ENCODE results near the gene KLHL41.
"Not testable (repeated sequence)": the region's sequence is repeated elsewhere in the genome, so short reads cannot be mapped to it uniquely, and the experiment has no call there.

Gene KLHL41

DNA sequence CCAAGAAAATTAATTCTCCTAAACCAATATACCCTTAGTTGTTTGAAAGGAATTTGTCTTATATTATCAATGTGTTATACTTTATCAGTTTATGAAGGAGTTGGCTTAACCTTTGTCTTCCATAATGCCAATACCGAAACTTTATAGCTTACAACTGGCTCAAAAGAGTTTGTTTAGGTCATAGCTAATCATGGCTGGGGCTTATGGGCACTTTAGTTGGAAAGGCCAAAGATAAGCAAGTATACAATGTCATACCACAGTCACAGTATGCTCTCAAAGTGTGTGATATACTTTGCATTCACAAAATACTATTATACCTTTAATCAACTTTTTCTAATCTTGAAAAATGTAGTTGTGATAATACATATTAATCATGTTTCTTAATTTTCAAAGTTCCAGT, 2.3 kb downstream of the KLHL41 start:
- no peak for DNase-seq

DNA sequence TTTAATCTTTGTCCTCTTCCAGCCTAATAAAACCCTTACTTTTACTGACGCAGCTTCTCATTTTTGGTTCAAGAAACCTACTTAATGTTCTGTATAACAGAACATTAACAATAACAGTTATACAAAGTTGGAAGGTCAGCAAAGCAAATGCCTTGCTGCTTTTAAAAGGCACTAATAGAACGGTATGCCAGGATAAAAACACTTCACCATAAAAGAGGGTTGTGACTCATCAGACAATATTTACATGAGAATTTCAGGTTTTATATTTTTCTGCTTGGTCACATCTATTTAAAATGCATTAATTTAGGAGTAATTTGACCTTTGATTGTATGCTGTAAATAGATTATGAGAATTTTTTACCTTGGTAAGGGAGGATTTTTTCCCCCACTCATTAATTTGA, 3.0 kb downstream of the KLHL41 start:
- no peak for DNase-seq

DNA sequence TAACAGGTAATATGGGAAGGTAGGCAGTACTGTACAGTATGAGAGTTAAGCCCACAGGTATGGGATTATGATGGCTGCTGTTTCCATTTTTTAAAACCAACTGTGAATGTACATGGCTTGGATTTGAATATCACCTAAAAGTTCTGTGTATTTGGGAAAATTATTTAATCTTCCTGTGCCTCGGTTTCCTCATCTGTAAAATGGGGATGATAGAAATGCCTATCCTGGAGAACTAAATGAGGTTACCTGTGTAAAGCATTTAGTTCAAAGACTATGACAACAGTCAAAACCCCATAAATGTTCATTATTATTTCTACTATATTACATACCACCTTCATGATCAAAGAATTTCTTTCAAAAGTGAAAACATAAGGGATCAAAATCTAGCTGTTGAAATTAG, 3.6 kb downstream of the KLHL41 start:
- DNase-seq, result no peak

DNA sequence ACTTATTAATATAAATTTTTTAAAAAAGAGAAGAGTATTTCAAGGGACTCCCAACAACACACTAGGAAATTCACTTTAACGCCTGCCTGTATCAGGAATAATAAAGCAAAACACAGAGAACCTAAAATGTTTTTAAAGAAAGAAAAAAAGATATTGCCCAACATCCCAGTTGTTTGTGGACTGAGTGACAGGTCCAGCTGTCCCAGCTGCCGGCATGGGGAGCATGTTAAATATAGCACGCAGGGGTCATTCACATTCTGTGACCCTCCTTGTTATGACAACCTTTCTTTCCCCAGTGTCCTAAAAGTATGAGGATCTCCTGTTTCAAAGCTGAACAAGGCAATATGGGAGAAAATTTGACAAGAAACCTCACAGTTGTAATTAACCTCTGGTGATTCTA, 4.4 kb downstream of the KLHL41 start:
- DNase-seq, result no peak

DNA sequence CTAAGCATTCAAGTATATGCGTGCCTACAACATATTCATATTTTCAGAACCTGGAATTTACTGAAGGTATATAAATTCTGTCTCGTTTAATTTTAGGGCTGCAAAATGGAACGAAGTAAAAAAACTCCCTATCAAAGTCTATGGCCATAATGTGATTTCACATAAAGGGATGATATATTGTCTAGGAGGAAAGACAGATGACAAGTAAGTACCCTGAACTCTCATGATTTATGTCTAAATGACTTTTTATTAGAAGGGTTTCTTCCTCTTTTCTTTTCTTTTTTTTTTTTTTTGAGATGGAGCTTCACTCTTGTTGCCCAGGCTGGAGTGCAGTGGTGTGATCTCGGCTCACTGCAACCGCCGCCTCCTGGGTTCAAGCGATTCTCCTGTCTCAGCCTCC, 5.3 kb downstream of the KLHL41 start:
- not testable (repeated sequence) for DNase-seq

DNA sequence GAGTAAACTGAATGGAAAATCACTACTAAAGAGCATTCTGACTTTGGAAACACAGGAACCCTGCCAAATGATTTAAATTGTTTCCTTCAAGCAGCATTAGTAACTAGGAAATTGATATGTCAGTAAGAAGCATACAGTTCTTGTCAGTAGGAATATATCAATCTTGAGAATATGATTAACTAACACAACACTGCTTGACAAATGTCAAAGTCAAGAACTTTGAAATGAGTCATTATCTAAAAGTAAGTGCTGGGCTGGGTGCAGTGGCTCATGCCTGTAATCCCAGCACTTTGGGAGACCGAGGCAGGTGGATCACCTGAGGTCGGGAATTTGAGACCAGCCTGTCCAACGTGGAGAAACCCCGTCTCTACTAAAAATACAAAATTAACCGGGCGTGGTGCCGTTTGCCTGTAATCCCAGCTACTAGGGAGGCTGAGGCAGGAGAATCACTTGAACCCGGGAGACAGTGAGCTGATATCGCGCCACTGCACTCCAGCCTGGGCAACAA, 7.0 kb downstream of the KLHL41 start:
- DNase-seq, result not testable (repeated sequence)

DNA sequence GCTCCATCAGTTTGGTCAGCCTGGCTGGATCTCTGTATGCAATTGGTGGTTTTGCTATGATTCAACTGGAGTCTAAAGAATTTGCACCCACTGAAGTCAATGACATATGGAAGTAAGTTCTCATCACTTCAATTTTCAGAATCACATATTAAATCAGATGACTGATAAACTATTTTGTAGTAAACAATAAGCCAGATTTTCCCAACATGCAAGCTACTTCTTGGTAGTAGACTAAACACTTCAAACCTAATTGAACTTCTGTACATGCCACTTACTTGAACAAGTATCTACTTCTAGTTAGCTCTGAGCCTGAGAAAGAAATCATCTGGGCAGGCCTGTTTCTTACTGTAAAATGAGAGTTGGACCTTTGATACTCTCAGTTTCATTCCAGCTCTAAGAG, 11.4 kb downstream of the KLHL41 start:
- no peak for DNase-seq

DNA sequence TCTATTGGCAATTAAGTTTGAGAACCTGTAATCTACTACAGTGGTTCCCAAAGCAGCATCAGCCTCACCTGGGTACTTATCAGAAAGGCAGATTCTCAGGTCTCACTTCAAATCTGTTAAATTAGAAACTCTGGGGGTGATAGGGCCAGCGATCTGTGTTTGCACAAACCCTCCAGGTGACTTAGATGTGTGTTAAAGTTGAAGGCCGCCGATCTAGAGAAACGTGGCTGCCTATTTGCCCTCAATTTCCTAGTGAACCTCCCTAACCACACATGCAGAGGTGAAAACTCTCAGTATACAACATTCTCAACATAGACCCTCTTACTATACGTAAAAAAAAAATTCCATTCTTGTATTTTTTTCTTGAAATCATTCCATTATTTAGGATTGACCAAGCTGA, 14.2 kb downstream of the KLHL41 start:
- no peak for DNase-seq

DNA sequence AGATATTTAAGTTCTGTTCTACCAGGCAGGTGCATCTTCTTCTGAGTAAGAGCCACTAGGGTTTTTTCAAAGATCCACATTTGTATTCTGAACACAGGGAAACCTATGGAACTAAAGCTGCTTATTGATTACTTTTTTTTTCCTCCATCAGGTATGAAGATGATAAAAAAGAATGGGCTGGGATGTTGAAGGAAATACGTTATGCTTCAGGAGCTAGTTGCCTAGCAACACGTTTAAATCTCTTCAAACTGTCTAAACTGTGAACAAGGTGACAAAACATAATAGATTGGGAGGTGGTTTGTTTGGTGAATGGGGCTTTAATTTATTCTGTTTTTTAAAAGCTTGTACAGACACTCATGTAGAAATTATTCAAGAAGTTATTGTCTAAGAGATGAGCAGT, 15.9 kb downstream of the KLHL41 start:
- DNase-seq, result no peak

DNA sequence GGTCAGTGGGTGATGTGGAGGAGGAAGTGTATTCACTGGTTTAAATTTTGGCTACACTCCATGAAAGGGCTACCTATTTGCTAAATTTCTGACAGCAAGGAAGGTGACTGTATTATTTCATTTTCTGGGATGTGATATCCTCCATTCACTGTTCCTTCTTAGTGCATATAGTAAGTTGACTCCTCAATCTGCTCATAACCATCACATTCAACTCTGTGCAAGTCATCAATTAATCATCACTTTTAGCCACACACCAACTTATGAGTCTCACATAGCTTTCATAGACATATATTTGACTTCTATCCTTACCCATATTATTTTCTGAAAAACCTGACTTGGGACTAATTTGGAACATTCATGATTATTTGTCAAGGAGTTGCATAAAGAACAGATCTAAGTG, 16.9 kb downstream of the KLHL41 start:
- DNase-seq, result no peak

DNA sequence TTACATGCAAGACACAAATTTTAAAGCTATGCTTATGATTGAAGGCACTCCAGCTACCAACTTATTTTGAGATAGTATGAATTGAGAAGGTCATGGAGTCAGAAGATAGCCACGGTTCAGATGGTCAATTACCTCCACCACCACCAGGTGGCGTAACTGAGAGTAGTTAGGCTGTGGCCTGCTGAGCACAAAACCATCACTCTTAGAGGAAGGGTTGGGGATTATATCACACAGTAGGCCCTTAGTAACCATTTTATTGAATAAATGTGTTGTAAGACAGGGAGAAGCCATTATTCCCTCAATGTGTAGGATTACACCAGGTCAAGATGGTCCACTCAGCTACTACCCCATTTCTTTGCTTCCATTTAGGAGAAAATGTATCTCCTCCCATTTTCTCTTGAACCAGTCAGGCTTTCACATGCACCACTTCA, 18.8 kb downstream of the KLHL41 start:
- no peak for DNase-seq

DNA sequence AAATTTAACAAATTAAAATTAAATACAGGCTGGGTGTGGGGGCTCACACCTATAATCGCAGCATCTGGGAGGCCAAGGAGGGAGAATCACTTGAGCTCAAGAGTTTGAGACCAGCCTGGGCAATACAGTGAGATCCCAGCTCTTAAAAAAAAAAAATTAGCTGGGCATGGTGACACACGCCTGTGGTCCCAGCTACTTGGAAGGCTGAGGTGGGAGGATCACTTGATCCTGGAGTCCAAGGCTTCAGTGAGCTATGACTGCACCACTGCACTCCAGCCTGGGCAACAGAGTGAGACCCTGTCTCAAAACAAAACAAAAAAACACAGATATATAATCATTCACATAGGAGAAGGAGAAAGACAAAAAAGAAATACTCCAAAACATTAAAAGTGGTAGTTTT, 30.0 kb downstream of the KLHL41 start:
- DNase-seq, result not testable (repeated sequence)

DNA sequence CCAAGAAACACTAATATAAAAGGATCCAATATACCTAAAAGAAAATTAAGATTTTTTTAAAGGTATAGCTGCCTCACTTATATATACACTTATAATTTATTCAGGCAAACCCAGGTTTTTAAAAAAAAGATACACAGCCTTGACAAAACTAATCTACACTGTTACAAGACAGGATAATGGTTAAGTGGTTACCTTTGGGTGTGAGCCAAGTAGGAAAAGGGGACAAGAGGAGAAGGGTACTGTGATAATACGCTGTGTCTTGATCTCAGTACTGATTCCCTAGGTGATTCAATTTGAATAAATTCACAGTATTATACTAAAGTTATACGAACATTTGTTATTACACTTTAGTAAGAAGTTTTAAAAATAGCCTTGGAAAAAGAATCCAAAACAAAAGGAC, 30.6 kb downstream of the KLHL41 start:
- DNase-seq, result no peak

DNA sequence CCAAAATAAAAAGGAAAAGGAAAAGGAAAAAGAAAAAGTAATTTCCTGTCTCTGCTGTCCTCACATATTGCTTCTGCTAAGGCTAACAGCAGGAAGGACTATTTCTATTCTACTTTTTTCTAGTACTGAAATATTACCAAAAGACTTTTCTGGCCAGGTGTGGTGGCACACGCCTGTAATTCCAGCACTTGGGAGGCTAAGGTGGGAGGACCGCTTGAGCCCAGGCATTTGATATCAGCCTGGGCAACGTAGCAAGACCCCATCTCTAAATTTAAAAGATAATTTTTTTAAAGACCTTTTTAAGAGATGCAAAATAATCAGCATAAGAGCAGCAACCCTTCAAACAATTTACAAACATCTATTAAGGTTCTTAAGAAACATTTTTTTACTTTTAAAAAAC, 32.9 kb downstream of the KLHL41 start:
- DNase-seq, result no peak

DNA sequence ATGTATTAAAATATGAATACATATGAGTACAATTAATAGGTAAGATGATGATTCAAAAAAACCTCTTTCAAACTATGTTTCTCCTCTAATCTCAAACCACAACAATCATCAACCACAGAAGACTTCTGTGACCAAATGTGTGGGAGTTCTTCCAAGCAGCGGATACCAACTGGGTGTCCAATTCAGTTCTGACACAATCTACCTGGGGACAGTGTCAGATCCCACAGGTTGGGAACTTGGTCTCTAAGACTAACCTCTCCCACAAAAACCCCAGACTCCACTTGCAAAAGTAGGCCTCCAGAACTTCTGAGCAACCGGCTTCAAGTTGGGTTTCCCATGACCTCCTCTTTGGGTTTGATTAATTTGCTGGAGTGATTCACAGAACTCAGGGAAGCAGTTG, 37.3 kb downstream of the KLHL41 start:
- no peak for DNase-seq

DNA sequence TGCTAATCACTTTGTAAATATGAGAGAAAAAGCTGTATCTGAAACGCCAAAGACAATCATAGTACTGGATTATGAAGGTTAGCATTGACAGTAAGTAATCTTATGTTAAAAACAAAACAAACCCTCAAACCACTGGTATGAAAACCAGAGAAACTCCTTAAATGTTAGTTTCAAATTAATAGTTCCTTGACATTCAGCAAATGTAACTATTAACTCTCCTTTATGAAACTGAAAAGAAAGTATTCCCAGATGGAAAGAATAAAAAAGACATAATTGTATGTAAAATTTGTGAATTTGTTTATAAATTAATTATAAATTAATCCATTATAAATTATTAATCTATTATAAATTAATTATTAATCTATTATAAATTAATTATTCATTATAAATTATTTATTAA, 51.9 kb downstream of the KLHL41 start:
- no peak for DNase-seq

DNA sequence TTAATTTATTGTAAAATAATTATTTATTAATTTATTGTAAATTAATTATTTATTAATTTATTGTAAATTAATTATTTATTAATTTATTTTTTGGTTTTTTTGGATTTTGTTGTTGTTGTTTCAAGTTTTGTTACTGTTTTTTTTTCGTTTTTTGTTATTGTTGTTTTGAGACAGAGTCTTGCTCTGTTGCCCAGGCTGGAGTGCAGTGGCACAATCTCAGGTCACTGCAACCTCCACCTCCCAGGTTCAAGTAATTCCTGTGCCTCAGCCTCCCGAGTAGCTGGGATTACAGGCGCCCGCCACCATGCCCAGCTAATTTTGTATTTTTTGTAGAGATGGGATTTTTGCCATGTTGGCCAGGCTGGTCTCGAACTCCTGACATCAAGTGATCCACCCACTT, 52.6 kb downstream of the KLHL41 start:
- not testable (repeated sequence) for DNase-seq

DNA sequence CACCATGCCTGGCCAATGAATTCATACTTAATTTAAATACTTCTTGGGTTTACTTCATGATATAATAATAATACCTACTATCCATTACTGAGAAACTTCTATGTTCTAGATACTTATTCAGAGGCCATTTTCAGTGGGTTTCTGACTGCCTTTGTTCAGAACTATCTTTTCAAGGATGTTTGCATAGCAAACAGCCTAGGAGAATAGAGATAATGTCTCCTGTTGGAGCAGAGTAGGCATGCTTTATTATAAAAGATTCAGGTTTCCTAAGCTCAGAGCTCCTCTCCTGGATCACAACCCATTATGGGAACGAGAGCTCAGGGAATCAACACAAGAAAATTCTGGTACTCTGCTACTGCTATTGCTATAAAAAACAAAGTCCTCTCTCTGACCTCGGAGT, 53.0 kb downstream of the KLHL41 start:
- no peak for DNase-seq

DNA sequence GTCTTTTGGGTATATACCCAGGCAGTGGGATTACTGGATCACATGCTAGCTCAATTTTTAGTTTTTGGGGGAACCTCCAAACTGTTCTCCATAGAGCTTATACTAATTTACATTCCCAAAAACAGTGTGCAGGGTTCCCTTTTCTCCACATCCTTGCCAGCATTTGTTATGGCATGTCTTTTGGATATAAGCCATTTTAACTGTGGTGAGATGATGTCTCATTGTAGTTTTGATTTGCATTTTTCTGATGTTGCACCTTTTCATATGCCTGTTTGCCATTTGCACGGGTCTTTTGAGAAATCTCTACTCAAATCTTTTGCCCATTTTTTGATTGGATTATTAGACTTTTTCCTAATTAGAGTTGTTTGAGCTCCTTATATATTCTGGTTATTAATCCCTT, 56.2 kb downstream of the KLHL41 start:
- DNase-seq, result no peak

DNA sequence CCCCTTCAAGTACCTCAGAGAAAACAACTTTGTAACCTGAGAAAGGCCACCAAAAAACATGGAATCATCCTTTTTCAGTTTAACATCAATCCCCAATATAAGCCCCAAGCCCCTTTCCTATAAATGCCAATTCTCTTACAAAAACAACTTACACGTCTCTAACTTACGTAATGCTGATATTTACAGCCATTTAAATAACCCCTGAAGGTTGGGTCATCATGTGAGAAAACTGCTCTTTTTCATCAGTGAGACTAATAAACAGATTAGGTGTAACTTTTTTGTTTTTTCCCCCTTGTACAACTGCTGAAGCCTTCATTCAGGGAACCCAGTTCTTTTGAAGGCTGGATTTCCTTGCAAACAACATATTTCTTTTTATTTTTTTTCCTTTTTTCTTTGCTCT, 60.4 kb downstream of the KLHL41 start:
- DNase-seq, result no peak

DNA sequence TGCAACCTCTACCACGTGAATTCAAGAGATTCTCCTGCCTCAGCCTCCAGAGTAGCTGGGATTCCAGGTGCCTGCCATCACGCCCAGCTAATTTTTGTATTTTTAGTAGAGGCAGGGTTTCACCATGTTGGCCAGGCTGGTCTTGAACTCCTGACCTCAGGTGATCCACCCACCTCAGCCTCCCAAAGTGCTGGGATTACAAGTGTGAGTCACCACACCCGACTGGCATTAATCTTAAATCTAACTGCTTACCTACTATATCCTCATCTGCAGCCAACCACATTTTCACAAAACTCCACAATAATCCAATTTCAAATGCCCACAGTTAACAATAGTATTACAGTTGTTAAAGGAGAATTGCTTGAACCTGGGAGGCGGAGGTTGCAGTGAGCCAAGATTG, 61.2 kb downstream of the KLHL41 start:
- DNase-seq, result not testable (repeated sequence)

DNA sequence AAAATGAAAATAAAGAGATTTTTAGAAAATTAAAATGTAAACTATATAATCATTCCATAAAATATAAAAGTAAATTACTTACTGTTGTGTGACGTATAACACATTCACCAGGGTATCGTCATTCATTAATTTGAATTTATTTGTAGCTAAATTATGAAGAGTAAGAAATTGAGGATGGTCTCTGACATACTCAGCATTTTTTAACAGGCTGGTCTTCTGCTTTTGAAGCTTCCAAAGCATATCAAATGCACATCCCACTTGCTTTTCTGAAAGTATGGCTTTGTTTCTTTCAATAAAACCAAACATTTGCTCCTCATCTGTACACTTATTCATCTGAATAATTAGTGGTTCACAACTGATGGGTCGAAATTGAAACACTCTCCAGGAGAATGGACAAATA, 62.1 kb downstream of the KLHL41 start:
- no peak for DNase-seq

DNA sequence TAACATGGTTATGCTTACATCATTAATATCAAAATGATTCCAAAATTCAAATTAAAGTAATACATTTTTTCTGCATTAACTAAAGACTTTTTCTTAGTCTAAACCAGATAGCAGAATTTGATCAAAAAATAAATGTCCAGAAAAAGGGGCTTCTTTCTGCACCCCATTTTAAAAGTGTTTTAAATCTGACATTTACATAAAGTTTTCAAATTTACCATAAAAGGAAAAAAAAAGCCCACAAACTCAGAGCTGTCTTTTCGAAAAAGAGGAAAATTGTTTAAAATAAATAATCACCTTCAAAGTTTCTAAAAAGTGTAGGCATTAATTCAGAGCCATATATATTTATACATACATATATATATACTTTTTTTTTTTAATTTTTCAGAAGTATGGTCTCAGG, 62.7 kb downstream of the KLHL41 start:
- DNase-seq, result no peak

DNA sequence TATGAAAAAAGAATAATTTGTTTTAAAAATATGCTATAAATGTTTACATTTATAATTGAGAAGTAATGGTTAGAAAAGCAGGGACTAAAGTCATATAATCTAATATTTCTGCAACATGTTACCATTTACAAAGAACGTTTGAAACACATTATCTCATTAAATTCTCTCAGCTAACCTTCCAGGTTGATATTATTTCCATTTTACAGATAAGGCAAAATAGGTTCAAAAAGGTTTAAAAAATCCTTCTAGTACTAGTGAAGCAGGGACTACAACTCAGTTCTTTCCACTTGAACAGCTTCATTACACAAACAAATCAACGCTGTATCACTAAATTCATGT, 63.3 kb downstream of the KLHL41 start:
- DNase-seq, result no peak

DNA sequence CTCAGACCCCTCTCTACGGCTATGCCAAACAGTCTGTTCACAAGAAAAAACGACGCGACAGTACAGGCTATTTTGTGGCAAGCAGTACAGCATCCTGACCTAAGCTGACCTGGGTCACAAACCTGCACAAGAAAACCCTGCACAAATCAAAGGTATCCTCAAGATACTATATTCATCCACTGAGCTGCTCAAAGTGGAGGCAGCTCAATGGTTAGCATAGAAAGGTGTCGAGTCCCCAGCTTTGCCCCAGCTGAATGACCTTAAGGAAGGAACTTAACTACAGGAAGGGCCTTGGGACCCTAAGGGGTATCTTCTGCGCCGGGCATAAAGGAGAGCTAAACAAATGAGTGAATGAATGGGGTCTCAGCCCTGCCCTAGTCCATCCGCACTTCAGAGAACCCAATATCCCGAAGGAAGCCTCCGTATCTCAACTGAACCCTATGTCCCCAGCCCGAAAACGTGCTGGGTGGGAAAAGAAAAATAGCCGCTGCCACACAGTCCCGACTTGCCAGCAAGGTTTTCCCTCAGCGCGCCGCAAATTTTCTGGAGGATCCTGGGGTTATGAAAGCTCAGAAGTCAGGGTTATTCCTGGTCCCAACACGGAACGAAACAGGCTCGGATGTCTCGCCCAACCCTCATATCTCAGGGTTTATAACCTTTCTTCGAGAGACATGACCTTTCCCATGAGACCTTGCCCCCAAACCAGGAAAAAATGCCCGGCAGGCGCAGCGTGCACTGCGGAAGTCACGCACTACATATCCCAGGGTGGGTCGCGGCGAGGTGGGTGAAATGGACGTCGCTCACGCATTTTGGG, 63.9 kb downstream of the KLHL41 start, which contains the start of gene FASTKD1:
Gene FASTKD1, minus strand, starts transcription at position 706 of the 814 bp plus-strand sequence. CDS start 1,836 bp downstream, outside the sequence.
- peak; percentile 43 for DNase-seq
